HG03565 (cell line): ENCODE results near the gene CYP2U1.
A peak's percentile ranks its signal among the peaks of the same experiment; 100 is the strongest.

Source experiments
- ATAC-seq: cut with Tn5 transposase; IDR thresholded peaks from one replicate; pipeline ENCODE4 v1.9.1; 2021; ENCODE audit warnings: mild to moderate bottlenecking, moderate library complexity; ENCODE audit not compliant: unreplicated experiment

CYP2U1 gene

GRCh38 chr4:107977966-107978705 lies 46.8 kb downstream of the CYP2U1 start:
- ATAC-seq: no peak

GRCh38 chr4:107978716-107979451 lies 47.5 kb downstream of the CYP2U1 start:
- ATAC-seq: no peak

- no peak for ATAC-seq
These were observed 56.8 kb downstream of the CYP2U1 start for GRCh38 chr4:107987916-107988762.

GRCh38 chr4:107988763-107989035 lies 57.4 kb downstream of the CYP2U1 start:
- no peak for ATAC-seq

DNA sequence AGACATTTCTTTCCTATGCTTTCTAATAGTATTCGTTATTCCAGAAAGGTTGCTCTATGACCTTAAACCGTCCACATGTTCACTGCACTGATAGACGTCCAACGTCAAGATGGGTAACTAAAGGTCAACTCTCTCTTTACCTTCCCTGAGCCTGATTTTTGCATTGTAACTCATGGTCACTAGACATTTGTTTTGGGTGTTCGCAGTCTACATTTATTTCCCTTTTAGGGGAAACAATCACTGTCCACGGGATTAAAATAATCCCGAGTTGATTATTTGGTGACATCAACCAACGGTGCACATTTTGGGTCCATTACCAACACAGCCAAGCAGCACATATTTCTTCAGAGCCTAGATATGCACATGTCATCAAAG lies 57.8 kb downstream of the CYP2U1 start:
- no peak for ATAC-seq

GRCh38 chr4:107989537-107990386 lies 58.4 kb downstream of the CYP2U1 start, which contains the start of gene HADH:
Gene HADH (plus strand): TSS chr4:107989889. CDS start chr4:107989933, 44 bp downstream.
- ATAC-seq: peak; percentile 95

DNA sequence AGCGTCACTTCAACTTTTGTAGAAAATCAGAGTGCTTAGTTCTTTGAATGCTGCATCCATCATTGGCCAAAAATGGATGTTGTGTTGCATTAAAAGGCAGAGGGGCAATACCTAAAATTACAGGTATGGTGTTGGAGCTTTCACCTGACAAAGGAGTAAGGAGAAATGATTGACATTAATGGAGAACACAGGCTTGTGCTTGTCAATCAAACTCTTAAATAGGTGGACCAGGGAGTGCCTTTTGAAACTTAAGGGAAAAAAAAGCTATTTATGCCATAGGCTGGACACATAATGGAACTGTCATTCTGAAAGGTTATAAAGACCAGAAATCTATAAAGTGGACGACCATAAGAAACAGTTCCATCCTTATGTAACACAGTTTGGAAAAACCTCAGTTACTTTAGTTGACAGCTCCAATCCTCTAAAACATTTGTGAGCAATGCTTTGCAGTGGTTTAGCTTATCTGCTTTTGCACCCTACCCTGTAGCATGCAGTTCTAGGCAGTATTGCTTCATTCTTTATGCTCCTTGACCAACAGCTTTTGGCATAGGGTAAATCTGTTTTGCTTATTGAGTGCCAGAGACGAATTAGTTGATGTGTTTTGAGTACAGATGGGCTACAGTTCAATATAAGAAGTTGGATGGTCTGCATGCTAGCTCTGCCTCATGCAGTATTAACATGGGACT lies 60.7 kb downstream of the CYP2U1 start:
- ATAC-seq: no peak

DNA sequence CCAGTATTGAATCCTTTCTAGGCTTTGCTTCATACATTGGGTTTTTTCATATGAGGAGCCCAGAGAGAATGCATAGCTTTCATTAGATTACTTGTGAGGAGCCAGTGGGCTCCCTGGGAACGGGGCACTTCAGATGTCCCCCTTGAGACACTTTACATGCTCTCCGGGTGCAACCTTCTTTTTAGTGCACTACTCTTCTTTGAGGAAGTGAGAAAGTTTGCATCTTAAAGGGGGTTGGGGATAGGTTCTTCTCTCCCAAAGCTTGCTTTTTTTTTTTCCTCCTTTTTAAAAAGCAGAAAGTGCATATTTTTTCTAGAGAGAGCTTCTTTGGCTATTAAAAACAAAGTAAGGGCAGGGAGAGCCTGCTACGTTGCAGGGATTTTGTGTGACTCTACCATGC lies 62.6 kb downstream of the CYP2U1 start:
- peak; percentile 29 for ATAC-seq

GRCh38 chr4:107994894-107995293 lies 63.5 kb downstream of the CYP2U1 start:
- no peak for ATAC-seq

- ATAC-seq: no peak
These were observed 65.8 kb downstream of the CYP2U1 start for GRCh38 chr4:107996949-107997788.

- no peak for ATAC-seq
These were observed 66.4 kb downstream of the CYP2U1 start for GRCh38 chr4:107997794-107998193.

DNA sequence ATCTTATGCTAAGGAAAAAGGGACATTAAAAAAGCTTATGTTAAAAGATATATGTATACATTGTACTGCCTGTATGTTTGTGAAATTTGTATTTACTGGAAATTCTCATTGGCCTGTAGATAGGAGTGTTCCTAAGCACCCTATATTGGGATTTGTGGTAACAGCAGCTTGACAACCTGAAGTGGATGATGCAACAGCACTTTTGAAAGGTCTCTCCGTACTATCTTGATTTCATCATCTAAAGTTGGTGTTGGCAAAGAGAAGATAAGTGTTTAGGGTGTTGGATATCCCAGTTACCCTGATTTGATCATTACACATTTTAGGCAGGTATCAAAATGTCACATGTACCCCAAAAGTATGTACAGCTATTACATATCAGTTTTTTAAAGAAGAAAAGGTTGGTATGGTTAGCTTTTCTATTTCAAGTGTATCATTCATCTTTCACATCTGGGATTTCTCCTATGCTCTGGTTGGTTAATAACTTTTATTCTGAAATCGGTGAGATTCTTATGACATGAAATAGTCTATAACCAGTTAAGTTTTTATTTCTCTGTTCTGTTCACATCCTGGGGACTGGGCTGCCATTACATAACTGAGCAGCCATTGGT lies 68.7 kb downstream of the CYP2U1 start:
- no peak for ATAC-seq

DNA sequence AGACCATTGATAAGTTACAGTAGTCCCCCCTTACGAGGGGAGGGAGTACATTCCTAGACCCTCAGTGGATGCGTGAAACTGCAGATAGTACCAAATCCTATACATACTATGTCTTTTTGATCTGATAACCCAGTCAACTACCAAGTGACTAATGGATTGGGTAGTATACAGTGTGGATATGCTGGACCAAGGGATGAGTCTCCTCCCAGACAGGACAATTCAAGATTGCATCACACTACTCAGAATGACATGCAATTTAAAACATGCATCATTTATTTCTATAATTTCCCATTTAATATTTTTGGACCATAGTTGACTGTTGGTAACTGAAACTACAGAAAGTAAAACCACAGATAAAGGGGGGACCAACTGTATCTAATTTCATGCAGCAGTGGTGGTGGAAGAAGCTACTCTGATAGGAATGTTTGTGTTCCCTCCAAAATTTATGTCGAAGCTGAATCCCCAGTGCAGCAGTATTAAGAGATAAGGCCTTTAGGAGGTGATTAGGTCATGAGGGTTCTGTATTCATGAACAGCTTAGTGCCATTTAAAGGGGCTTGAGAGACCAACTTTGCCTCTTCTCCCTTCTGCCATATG lies 70.3 kb downstream of the CYP2U1 start:
- ATAC-seq: no peak
